Measurements from ENCODE around the gene CNOT10.

CNOT10 gene

GRCh38 chr3:32818970-32819511 is 134.1 kb downstream of the CNOT10 start:
- no peak for DNase-seq

- no peak for DNase-seq
Measured at GRCh38 chr3:32819551-32820348, 134.8 kb downstream of the CNOT10 start.

- no peak for DNase-seq
Measured at GRCh38 chr3:32820430-32820829, 135.4 kb downstream of the CNOT10 start.

- no peak for DNase-seq
Measured at GRCh38 chr3:32820971-32821685, 136.1 kb downstream of the CNOT10 start.

- no peak for DNase-seq
Measured at GRCh38 chr3:32821686-32822296, 136.8 kb downstream of the CNOT10 start.

- no peak for DNase-seq
Measured at GRCh38 chr3:32822609-32823498, 137.9 kb downstream of the CNOT10 start.

Measured in SHP77 treated with DMSO at 0.1 percent for 48 hours (cell line).